NCI-H774 (cell line): ENCODE data around the gene TBC1D25.
"Not testable (repeated sequence)": the region's sequence is repeated elsewhere in the genome, so short reads cannot be mapped to it uniquely, and the experiment has no call there.

Source experiments
- DNase-seq: peaks from one replicate; lab custom pipeline; 2025; lab: John Stamatoyannopoulos, UW

Gene TBC1D25

DNA sequence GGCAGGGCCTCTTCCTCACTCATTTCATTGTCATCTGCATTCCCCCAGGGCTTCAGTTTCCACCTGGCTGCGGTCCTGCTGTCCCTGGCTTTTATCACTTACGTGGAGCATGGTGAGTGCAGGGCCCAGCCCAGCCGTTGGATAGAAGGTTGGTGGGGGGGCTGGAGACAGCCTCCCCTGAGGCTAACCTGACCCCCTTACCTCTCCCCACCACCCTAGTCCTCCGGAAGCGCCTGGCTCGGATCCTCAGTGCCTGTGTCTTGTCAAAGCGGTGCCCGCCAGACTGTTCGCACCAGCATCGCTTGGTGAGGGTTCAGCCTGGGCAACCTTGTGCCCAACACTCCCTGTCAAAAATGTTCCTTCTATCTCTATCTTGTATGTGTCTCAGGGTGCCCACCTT, 23.7 kb upstream of the TBC1D25 start:
- no peak for DNase-seq

- DNase-seq, result no peak
These were observed 23.2 kb upstream of the TBC1D25 start for GRCh38 chrX:48516285-48516684.

DNA sequence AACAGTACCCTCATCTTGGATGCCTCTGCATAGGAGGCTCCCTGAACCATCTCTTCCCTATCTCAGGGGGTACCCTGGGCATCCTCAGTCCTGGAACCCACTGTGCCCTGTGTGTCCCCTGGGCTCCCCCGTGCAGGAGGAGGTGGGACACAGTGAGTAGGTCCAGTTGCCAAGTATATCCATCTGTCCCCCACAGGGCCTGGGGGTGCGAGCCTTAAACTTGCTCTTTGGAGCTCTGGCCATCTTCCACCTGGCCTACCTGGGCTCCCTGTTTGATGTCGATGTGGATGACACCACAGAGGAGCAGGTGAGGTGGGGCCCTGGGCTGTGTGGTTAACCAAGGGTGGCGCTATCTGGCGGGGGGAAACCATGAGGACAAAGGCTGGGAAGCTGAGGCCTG, 22.5 kb upstream of the TBC1D25 start:
- no peak for DNase-seq

DNA sequence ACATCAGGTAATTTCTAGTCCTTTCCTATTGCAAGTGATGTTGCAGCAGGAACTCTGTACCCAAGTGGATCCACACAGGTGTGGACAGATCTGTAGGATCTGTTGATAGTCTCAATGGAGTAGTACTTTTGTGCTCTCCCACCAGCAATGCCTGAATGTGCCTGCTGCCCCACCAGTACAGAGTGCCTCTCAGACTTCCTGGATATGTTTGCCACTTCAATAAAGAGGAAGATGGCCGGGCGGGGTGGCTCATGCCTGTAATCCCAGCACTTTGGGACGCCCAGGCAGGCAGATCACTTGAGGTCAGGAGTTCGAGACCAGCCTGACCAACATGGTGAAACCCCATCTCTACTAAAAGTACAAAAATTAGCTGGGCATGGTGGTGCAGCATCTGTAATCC, 20.0 kb upstream of the TBC1D25 start:
- not testable (repeated sequence) for DNase-seq

DNA sequence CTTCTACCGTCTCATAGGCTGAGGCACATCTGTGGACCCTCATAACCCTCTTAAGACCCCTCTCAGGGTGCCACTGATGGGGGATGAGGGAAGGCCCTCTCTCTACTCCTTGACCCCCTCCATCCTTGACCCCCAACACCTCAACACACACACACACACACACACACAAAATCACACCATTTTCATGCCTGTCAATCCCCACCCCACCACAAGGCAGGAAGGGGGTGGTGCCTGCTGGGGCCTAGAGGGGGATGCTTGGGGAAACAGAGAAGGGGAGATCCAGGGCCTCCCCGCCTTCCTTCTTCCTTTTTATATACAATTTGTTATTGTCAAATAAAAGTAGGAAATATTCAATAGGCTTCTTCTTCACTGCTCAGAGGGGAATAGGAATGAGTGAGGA, 19.1 kb upstream of the TBC1D25 start:
- no peak for DNase-seq

- no peak for DNase-seq
These were observed 18.6 kb upstream of the TBC1D25 start for GRCh38 chrX:48520976-48521352.

DNA sequence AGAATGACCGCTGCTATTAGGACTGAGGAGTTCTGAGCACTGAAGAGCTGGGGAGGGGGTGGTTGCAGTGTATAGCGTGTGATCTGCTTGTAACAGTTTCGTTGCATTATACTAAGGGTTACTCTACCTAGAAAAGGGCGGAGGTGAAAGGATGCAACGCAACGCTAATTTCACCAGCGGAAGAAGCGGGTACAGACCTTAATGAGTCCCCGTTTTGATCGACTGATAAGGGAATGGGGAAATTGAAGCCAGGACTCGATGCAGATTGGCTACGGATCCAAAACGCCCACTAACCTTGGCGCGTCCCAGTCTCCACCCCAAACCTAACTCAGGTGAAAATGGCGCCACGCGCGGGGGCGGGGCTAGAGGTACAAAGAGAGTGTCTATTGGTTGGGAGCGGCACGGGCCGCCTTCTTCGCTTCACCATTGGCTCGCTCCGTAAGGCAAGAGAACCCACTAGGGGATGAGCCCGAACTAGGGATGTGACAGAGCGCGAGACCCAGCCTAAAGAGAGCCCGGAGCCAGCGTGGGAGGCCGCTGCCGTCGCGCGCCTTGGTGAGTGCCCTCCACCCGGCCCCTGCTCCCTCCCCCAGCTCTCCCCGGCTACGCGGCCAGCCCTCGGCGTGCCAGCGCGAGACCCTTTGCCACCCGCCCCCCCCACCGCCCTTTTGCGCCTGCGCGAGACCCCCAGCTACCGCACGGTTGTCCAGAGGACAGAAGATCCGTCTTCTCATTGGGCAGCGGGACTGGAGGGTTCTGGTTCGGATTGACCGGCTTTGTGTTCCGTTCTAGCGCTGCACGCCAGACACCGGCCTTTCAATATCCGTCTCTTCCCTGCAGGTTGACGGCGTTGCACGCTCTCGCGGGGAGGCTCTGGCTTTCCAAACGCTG, 17.9 kb upstream of the TBC1D25 start, which contains the start of gene EBP:
TSS of gene EBP (plus strand) at position 456 of the 891 bp plus-strand sequence. CDS start 1,964 bp downstream, outside the sequence.
- peak; percentile 88 for DNase-seq

GRCh38 chrX:48522291-48522690, 17.2 kb upstream of the TBC1D25 start:
- DNase-seq, result no peak

DNA sequence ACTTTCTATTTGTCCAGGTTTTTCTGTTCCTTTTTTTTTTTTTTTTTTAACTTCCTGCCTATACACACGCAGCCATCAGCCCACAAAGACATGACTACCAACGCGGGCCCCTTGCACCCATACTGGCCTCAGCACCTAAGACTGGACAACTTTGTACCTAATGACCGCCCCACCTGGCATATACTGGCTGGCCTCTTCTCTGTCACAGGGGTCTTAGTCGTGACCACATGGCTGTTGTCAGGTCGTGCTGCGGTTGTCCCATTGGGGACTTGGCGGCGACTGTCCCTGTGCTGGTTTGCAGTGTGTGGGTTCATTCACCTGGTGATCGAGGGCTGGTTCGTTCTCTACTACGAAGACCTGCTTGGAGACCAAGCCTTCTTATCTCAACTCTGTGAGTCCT, 15.8 kb upstream of the TBC1D25 start:
- DNase-seq, result no peak

GRCh38 chrX:48525853-48526252, 13.7 kb upstream of the TBC1D25 start:
- DNase-seq, result not testable (repeated sequence)

DNA sequence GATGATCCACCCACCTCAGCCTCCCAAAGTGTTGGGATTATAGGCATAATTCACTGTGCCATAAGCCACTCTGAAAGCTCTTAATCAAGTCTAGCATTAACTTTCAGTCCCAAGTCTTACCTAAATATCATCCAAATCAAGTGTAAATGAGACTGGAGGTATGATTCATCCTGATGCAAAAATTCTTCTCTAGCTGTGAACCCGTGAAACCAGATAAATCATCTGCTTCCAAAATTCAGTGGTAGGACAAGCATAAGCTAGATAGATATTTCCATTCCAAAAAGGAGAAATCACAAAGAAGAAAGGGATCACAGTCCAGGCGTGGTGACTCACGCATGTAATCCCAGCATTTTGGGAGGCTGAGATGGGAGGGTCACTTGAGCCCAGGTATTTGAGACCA, 8.8 kb upstream of the TBC1D25 start:
- DNase-seq, result no peak

DNA sequence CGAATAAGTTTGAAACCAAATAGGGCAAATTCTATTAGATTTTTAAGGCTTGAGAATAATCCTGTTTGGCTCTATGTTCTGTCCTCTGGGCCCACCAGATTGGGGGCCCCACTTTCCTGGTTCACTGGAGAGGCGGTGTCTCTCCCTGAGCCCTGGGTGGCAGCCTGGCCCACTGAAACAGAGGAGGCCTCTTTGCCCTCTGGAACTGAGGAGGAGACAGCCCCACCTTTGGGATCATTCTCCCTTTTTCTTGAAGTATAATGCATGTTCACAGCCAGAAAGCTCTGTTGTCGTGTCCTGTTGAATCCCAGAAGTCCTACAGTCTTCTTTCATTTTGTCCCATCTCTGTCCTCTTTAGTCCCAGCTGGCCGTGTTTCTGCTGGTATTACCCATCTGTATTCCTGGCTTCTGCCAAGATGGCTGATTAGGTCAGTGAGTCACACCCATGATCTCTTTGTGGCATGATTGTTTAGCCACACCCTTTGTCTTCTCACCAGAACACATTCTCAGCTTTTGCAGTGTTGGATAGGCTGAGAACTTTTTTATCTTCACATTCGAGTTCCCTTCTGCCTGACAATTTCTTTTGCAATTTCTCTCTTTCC, 8.1 kb upstream of the TBC1D25 start:
- DNase-seq, result no peak

GRCh38 chrX:48532161-48532560, 7.4 kb upstream of the TBC1D25 start:
- DNase-seq, result no peak

GRCh38 chrX:48533165-48533564, 6.3 kb upstream of the TBC1D25 start:
- no peak for DNase-seq

DNA sequence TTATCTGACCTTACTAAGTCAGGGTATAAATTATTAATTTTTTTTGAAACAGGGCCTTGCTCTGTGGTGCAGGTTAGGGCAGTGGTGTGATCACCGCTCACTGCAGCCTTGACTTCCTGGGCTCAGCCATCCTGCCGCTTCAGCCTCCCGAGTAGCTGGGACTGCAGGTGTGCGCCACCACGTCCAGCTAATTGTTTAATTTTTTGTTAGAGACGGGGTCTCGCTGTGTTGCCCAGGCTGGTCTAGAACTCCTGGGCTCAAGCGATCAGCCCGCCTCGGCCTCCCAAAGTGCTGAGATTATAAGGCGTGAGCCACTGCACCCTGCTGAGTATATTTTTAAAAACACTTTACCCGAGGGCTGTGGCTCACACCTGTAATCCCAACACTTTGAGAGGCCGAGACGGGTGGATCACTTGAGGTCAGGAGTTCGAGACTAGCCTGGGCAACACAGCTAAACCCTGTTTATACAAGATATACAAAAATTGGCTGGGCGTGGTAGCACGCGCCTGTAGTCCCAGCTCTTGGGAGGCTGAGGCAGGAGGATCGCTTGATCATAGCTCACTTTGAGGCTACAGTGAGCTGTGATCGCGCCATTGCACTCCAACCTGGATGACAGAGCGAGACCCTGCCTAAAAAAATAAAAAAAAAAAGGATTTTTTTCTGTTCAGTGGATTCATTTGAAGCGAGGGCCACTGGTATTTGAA, 721 bp upstream of the TBC1D25 start:
- no peak for DNase-seq

GRCh38 chrX:48540028-48540375, 488 bp downstream of the TBC1D25 start:
- DNase-seq, result no peak

DNA sequence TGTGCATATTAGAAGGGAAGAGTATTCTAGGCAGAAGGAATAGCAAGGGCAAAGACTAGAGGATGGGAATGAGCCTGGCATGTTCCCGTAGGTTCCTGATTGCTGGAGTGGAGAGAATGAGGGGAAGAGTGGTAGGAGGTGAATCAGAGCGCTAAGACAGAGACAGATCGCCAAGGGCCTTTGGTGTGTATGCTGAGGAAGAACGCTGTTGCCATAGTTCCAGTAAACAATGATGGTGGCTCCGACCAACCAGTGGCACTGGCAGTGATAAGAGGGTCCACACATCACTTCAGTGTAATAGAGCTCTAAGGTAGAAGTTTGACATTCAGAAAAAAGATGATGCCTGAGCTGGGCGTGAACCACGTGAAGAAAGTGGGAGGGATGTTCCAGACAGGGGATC, 966 bp downstream of the TBC1D25 start:
- no peak for DNase-seq

DNA sequence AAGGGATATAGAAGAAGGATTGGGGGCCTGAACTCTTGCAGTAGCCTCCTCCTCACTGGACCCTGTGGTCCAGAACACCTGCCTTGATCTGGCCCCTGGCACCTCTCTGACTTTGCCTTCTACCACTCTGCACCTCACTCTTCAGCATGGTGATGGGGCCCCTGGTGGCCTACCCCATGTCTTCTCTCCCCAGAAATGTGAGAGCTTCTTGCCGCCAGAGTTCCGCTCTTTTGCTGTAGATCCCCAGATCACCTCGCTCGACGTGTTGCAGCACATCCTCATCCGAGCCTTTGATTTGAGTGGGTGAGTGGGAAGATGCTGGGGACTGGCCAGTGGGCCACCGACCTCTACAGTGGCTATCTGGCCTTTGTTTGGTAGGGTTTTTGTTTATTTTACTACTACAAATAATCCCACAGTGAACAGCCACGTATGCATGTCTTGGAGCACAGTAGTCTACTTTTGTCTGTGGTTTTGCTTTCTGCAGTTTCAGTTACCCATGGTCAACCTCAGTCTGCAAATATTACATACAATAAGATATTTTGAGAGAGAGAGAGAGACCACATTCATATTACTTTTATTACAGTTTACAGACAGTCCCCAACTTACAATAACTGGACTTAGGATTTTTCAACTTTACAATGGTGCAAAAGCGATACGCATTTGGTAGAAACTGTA, 1.8 kb downstream of the TBC1D25 start:
- DNase-seq, result no peak

DNA sequence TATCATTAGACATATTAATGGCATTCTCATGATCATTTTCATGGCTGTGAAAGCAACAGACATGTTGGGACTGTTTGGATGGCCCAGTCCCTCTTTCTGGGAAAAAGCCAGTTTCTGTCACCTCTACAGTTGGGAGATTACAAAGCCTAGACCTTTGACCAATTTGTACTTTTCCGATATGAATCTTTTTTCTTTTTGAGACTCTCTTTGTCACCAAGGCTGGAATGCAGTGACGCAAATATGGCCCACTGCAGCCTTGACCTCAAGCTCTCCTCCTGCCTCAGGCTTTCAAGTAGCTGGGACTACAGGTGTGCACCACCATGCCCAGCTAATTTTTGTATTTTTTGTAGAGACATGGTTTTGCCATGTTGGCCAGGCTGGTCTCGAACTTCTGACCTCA, 9.4 kb downstream of the TBC1D25 start:
- no peak for DNase-seq

DNA sequence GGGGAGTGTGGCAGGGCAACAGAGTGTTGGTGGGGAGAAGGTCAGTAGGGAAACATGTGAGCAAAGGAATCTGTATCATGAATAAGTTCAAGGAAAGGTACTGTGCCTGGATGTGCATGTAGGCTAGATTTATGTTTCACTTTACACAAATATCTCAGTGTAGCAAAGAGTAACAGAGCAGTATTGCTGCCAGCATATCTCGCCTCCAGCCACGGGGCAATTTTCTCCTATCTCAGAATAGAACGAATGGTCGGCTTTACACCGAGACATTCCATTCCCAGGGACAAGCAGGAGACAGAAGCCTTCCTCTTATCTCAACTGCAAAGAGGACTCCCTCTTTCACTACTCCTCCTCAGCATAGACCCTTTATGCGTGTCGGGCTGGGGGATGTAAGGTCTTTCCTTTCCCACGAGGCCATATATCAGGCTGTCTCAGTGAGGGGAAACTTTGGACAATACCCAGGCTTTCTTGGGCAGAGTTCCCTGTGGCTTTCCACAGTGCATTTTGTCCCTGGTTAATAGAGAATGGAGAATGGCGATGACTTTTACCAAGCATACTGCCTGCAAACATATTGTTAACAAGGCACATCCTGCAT, 16.3 kb downstream of the TBC1D25 start:
- DNase-seq, result not testable (repeated sequence)

GRCh38 chrX:48558271-48558670, 18.8 kb downstream of the TBC1D25 start:
- DNase-seq, result no peak

DNA sequence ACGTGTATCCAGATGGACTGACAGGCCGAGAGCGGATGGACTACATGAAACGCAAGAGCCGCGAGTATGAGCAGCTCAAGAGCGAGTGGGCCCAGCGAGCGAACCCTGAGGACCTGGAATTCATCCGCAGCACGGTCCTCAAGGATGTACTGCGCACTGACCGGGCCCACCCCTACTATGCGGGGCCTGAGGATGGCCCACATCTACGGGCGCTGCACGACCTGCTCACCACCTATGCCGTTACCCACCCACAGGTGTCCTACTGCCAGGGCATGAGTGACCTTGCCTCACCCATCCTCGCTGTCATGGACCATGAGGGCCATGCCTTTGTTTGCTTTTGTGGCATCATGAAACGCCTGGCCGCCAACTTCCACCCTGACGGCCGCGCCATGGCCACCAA, 20.1 kb downstream of the TBC1D25 start:
- DNase-seq, result no peak
